ENCODE measurements around the gene TSPAN7. TPM values are rescaled to one million over a fixed set of nuclear protein-coding genes. Genes with fewer than 3 reads are reported as not detected.

Gene TSPAN7
- total RNA-seq, 1 experiment from 2014 or later: 3.5 TPM

- no peak overlapping the region for H4K91ac ChIP-seq (ENCODE audit: insufficient read length, low read depth, low read length)
- Mint-ChIP-seq H3K27me3 (ENCODE audit: low read depth) (no peaks in the 10 kb centered on the region), H3K9me3 (peaks cover 56 to 64% of the 10 kb centered on the region in 2 experiments), H3K27ac (no peak overlapping the region), H3K36me3 (ENCODE audit: insufficient read depth in 1 of 3, low read depth in 3 of 3) (peaks cover 0 to 2% (median 0%) of the 10 kb centered on the region in 3 experiments; a peak in 1 of 7 replicates), H3K4me3 (no peak overlapping the region), H3K4me1 (no peaks in the 10 kb centered on the region)
- H3K56ac ChIP-seq (ENCODE audit: insufficient read length, low read depth, low read length): no peak overlapping the region
- no peak overlapping the region for H3K4ac ChIP-seq (ENCODE audit: low read depth, low read length)
- no peaks in the 10 kb centered on the region for H3K9me3 ChIP-seq (ENCODE audit: control insufficient read depth, low read depth, low read length)
- H4K8ac ChIP-seq (replicated peaks; ENCODE audit: insufficient read length, low read depth, low read length): no peak overlapping the region
- no peak overlapping the region for H3T11ph ChIP-seq (ENCODE audit: low read length)
- H3K23me2 ChIP-seq (ENCODE audit: insufficient read length, low read depth, low read length, poor library complexity, severe bottlenecking): no peaks in the 10 kb centered on the region
- H3K4me1 ChIP-seq (ENCODE audit: insufficient read depth, low read length): no peaks in the 10 kb centered on the region
- H2BK15ac ChIP-seq (ENCODE audit: low read depth, low read length): no peak overlapping the region
- no peak overlapping the region for H4K5ac ChIP-seq (ENCODE audit: insufficient read length, low read depth, low read length)
- H2BK120ac ChIP-seq (ENCODE audit: low read depth, low read length, poor library complexity, severe bottlenecking): no peak overlapping the region
- H3K18ac ChIP-seq (ENCODE audit: insufficient read length, low read depth, low read length): no peak overlapping the region
- no peak overlapping the region for H3K4me2 ChIP-seq (ENCODE audit: insufficient read depth, insufficient read length, low read length)
- DNase-seq: no peak
- no peak overlapping the region for H3K23ac ChIP-seq (ENCODE audit: insufficient read length, low read depth, low read length)
- no peak overlapping the region for H2BK5ac ChIP-seq (ENCODE audit: insufficient read length, low read length)
- H3K79me2 ChIP-seq (ENCODE audit: insufficient read depth, low read length): no peaks in the 10 kb centered on the region
- no peaks in the 10 kb centered on the region for H3K27me3 ChIP-seq (ENCODE audit: insufficient read depth, low read length)
- no peak overlapping the region for H2BK12ac ChIP-seq (ENCODE audit: insufficient read length, low read depth, low read length)
- H3K9ac ChIP-seq (ENCODE audit: extremely low read depth, insufficient read length, low read length): no peak overlapping the region
- no peak overlapping the region for H3K14ac ChIP-seq (ENCODE audit: insufficient read depth, low read length)
- H2AK5ac ChIP-seq (ENCODE audit: insufficient read length, low read length): no peak overlapping the region
- H2BK20ac ChIP-seq (ENCODE audit: low read depth, low read length, poor library complexity, severe bottlenecking): no peak overlapping the region
- no peaks in the 10 kb centered on the region for H3K79me1 ChIP-seq (ENCODE audit: insufficient read depth, low read depth, low read length, poor library complexity, severe bottlenecking)
- TF ChIP-seq CTCF (conservative IDR thresholded peaks at IDR 0.05): no peak
- WGBS (ENCODE audit: extremely low coverage, insufficient read length, low lambda C conversion rate): no CpG with 5 or more reads among the region's 4 CpGs
- H4K20me1 ChIP-seq (ENCODE audit: control insufficient read depth, insufficient read depth, insufficient read length): no peaks in the 10 kb centered on the region
- H2AFZ ChIP-seq (ENCODE audit: low read length): no peak overlapping the region
- no peak overlapping the region for H3K27ac ChIP-seq (ENCODE audit: insufficient read length, low read depth, low read length)
Measured at GRCh38 chrX:38678183-38678582, 116.8 kb downstream of the TSPAN7 start.

Measured in H9 (cell line).